GM12891 (cell line): Measurements from ENCODE around the gene LAMA5.

Experiments
- POLR2A ChIP-seq: IDR thresholded peaks from 2 replicates; pipeline ENCODE4 v1.6.1; 2011; ENCODE audit warnings: low read depth, low read length, control low read depth
- POLR2AphosphoS5 ChIP-seq: IDR thresholded peaks from 2 replicates; pipeline ENCODE4 v1.6.1; 2011; ENCODE audit warnings: low read depth, low read length, control low read depth
- SPI1 ChIP-seq: IDR thresholded peaks from 2 replicates; pipeline ENCODE4 v1.6.1; 2011; ENCODE audit warnings: low read depth, low read length, control low read depth
- TAF1 ChIP-seq: IDR thresholded peaks from 2 replicates; pipeline ENCODE4 v1.6.1; 2011; ENCODE audit warnings: low read depth, low read length, control low read depth

DNA sequence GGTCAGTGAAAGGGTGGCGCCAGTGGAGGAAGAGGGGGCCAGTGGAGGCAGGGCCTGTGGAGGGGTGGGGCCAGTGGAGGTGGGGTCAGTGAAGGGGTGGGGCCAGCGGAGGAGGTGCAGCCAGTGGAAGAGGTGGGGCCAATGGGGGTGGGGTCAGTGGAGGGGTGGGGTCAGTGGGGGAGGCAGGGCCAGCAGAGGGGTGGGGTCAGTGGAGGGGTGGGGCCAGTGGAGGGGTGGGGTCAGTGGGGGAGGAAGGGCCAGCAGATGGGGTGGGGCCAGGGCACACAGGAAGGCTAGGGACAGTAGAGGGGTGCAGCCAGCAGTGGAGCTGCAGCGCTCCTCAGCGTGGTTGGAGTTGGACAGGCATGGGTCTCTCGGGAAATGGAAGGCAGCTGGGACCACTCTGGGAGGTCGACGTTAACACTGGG, 45.6 kb downstream of the LAMA5 start:
- TF ChIP-seq POLR2AphosphoS5, result no peak
- no peak for TF ChIP-seq POLR2A
- no peak for TF ChIP-seq TAF1
- TF ChIP-seq SPI1, result no peak
